ENCODE results near the gene POLL.

GRCh38 chr10:101565936-101566332 lies 22.1 kb downstream of the POLL start:
- TF ChIP-seq EZH2 (IDR thresholded peaks at IDR 0.05) (no peak), CTCF (IDR thresholded peaks at IDR 0.05) (no peak), EZH2phosphoT487 (IDR thresholded peaks at IDR 0.05) (no peak)
